Thoracic aorta (tissue), 2 donors: ENCODE measurements around the gene LIFR. TPM values are rescaled to one million over a fixed set of nuclear protein-coding genes. Genes with fewer than 3 reads are reported as not detected.

ENCODE experiments used
- ATAC-seq: fragments of 150-250 bp; one replicate; pipeline ENCODE4 v1.8.0; 2017; ENCODE audit warnings: low read depth; ENCODE audit not compliant: insufficient number of reproducible peaks, low FRiP score
- DNase-seq: peaks from one replicate; pipeline ENCODE4 v3.0.0-alpha.2; 2020; ENCODE audit warnings: low spot score
- H3K27ac ChIP-seq, 2 donors: fragments of 200-600 bp; sonication (generic); 1 replicate in 1 of 2; 2 replicates in 1 of 2; pipeline ENCODE4 v1.5.1; 2016; ENCODE audit warnings: mild to moderate bottlenecking in 2 of 2, moderate library complexity in 2 of 2
- H3K27me3 ChIP-seq: fragments of 200-600 bp; sonication (generic); replicated peaks from 2 replicates; pipeline ENCODE4 v1.6.0; 2016; ENCODE audit warnings: mild to moderate bottlenecking; ENCODE audit not compliant: insufficient read depth
- H3K36me3 ChIP-seq: fragments of 200-600 bp; sonication (generic); one replicate; pipeline ENCODE4 v1.5.1; 2016
- H3K4me1 ChIP-seq, 2 donors: fragments of 200-600 bp; sonication (generic); 1 replicate in 1 of 2; 2 replicates in 1 of 2; pipeline versions ENCODE4 v1.5.1 to v1.6.0; 2016; ENCODE audit warnings: low read depth in 2 of 2, mild to moderate bottlenecking in 1 of 2; ENCODE audit not compliant: control insufficient read depth in 1 of 2
- H3K4me3 ChIP-seq: fragments of 200-600 bp; sonication (generic); 2 replicates; pipeline ENCODE4 v1.5.1; 2016; ENCODE audit warnings: mild to moderate bottlenecking
- H3K9me3 ChIP-seq: fragments of 200-600 bp; sonication (generic); 2 replicates; pipeline ENCODE4 v1.5.1; 2016
- total RNA-seq, 2 donors: library from RNA; depleted of rRNA; stranded (reverse); fragments of >200 nt; gene quantifications; one replicate each; pipeline versions ENCODE4 v1.1.0 to v1.2.3, GENCODE V29; 2016
- TF ChIP-seq, protein P1 (sequence below): fragments of 200-600 bp; sonication (generic); IDR thresholded peaks from one replicate; pipeline ENCODE4 v1.5.1; 2019; ENCODE audit warnings: antibody characterized with exemption

LIFR gene
- total RNA-seq, 2 donors from 2014 or later, result 61.1 to 110 TPM

DNA sequence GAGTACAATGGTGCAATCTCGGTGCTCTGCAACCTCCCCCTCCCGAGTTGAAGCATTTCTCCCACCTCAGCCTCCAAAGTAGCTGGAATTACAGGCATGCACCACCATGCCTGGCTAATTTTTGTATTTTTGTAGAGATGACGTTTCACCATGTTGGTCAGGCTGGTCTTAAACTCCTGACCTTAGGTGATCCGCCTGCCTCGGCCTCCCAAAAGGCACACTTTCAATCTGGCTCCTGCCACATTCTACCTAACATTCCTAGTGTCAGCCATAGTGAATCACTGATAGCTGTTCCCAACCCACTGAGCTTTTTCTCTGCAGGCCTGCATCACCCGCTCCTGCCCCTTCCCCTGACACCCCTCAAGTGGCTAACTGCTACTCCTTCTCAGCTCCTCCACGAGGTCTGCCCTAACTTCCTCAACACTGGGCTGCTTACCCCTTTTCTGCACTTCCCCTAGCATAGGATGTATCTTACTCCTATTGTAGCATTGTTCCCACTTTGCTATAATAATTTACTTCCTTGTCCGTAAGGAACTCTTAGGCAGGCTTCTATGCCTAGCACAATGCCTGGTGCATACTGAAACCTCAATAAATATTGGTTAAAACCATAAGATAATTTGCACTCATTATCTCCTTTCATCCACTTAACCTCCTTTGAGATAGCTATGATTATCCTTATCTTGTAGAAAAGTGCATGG is 42.0 kb upstream of the LIFR start:
- ATAC-seq (no peak), DNase-seq (no peak)
- no peaks in the 10 kb centered on the region for H3K9me3 ChIP-seq
- peaks cover 22 to 35% of the 10 kb centered on the region in 2 donors for H3K4me1 ChIP-seq
- no peaks in the 10 kb centered on the region for H3K27me3 ChIP-seq
- TF ChIP-seq, protein P1, sequence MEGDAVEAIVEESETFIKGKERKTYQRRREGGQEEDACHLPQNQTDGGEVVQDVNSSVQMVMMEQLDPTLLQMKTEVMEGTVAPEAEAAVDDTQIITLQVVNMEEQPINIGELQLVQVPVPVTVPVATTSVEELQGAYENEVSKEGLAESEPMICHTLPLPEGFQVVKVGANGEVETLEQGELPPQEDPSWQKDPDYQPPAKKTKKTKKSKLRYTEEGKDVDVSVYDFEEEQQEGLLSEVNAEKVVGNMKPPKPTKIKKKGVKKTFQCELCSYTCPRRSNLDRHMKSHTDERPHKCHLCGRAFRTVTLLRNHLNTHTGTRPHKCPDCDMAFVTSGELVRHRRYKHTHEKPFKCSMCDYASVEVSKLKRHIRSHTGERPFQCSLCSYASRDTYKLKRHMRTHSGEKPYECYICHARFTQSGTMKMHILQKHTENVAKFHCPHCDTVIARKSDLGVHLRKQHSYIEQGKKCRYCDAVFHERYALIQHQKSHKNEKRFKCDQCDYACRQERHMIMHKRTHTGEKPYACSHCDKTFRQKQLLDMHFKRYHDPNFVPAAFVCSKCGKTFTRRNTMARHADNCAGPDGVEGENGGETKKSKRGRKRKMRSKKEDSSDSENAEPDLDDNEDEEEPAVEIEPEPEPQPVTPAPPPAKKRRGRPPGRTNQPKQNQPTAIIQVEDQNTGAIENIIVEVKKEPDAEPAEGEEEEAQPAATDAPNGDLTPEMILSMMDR, result no peak
- H3K27ac ChIP-seq, result no peak overlapping the region
- no peaks in the 10 kb centered on the region for H3K36me3 ChIP-seq
- H3K4me3 ChIP-seq, result no peak overlapping the region

- Histone ChIP-seq H3K9me3 (no peaks in the 10 kb centered on the region), H3K36me3 (no peaks in the 10 kb centered on the region), H3K27ac (no peak overlapping the region), H3K4me3 (no peak overlapping the region), H3K4me1 (peaks cover 21 to 29% of the 10 kb centered on the region in 2 donors), H3K27me3 (no peaks in the 10 kb centered on the region)
- ATAC-seq (no peak), DNase-seq (no peak)
- TF ChIP-seq, protein P1, result no peak
Measured at GRCh38 chr5:38596981-38597380, 40.5 kb upstream of the LIFR start.

- no peaks in the 10 kb centered on the region for H3K36me3 ChIP-seq
- no peaks in the 10 kb centered on the region for H3K27me3 ChIP-seq
- peaks cover 5 to 12% of the 10 kb centered on the region in 2 donors for H3K4me1 ChIP-seq
- ATAC-seq (no peak), DNase-seq (no peak)
- TF ChIP-seq, protein P1, result no peak
- no peak overlapping the region for H3K27ac ChIP-seq
- H3K9me3 ChIP-seq, result no peaks in the 10 kb centered on the region
- H3K4me3 ChIP-seq, result no peak overlapping the region
Measured at GRCh38 chr5:38595132-38595745, 38.8 kb upstream of the LIFR start.

DNA sequence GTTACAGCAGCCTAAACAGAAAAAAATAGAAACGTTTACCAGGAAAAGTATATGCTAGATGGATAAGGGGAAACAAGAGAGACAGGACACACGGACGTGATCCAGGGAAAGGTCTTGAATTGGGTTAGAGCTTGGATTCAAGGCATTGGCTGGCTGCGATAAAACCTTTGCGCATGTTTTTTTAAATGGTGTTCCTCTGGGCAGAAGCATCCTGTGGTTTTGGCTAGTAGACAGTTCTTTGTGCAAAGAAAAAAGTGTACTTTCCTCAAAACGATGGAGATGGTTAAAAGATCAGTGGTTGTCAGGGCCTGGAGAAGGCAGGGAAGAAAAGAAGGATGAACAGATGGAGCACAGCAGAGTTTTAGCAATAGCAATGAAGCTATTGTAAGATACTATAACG is 37.5 kb upstream of the LIFR start:
- H3K4me3 ChIP-seq, result no peak overlapping the region

DNA sequence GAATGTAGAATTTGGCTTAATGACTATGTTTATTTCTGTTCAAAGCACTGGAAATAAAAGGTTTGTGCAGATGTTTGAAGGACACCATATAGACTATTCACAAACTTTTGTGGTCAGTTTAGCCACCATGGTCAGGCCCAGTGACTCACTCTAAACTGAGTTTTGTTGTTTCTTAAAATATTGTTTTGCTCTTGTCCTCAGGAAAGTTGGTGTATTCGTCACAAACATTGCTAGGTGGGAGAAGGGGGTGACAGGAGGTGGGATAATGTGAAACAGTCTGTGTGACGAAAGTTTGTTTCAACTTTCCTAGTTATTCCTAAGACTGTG is 35.0 kb upstream of the LIFR start:
- no peaks in the 10 kb centered on the region for H3K4me1 ChIP-seq
- no peaks in the 10 kb centered on the region for H3K36me3 ChIP-seq
- no peak overlapping the region for H3K27ac ChIP-seq
- no peaks in the 10 kb centered on the region for H3K27me3 ChIP-seq
- ATAC-seq (no peak), DNase-seq (no peak)
- TF ChIP-seq, protein P1, result no peak
- H3K9me3 ChIP-seq, result no peaks in the 10 kb centered on the region
- no peak overlapping the region for H3K4me3 ChIP-seq

More for the DNA sequence above, 37.5 kb upstream of the LIFR start:
- H3K4me1 ChIP-seq, result peaks cover 1 to 3% of the 10 kb centered on the region in 2 donors
- no peak for DNase-seq
- no peak overlapping the region for H3K27ac ChIP-seq
- TF ChIP-seq, protein P1, result no peak
- H3K9me3 ChIP-seq, result no peaks in the 10 kb centered on the region
- no peak for ATAC-seq
- no peaks in the 10 kb centered on the region for H3K27me3 ChIP-seq
- no peaks in the 10 kb centered on the region for H3K36me3 ChIP-seq
